GM18502 (cell line): ENCODE results near the gene CNIH2.

ENCODE experiments used
- ATAC-seq: cut with Tn5 transposase; IDR thresholded peaks from one replicate; pipeline ENCODE4 v1.9.1; 2021; ENCODE audit warnings: mild to moderate bottlenecking; ENCODE audit not compliant: unreplicated experiment, poor library complexity

Gene CNIH2

GRCh38 chr11:66326261-66327111 lies 48.5 kb downstream of the CNIH2 start:
- ATAC-seq = no peak

DNA sequence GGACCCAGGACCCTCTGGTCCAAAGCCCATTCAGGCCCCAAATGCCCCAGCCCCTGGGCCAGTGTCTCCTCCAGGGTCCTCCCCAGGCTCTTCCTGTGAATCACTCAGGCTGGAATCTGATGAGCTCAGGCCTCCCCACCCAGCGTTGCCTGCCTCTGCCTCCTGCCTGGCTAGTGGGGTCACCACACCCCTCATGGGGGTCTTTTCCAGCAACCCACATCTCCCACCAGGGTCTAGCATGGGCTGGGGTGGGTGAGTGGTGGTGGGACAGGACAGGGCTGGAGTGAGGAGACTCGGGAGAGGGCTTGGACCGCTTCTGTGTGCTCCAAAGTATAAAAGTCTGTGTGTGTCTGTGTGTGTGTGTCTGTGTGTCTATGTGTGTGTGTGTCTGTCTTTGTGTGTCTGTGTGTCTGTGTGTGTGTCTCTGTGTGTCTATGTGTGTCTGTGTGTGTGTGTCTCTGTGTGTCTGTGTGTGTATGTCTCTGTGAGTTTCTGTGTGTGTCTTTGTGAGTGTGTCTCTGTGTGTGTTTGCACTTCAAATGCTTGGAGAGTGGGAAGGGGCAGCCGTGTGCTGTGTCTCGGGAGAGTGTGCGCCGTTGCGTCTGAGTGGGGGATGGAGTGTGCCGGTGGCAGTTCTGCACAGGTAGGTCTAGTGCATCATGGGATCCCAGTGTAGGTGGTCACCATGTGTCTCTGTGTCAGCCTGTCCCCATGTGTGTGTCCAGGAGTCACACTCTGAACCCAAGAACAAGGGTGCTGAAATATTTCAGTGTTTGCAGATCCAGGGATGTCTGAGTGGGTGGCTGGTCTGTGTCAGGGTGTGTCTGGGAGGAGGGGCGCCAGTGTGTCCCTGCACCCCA lies 49.4 kb downstream of the CNIH2 start:
- ATAC-seq = no peak

DNA sequence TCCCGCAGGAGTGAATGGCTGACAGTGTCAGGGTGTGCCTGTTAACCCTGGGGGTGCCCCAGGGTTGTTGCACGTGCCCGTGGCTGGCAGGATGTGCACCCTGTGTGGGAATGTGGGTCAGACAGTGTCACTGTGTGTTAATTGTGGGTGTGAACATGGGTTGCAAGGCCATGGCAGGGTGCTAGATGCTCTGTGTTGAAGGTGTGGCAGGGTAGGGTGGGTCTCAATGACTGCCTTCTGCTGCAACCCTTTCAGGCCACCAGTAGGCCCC lies 50.0 kb downstream of the CNIH2 start:
- ATAC-seq = no peak

DNA sequence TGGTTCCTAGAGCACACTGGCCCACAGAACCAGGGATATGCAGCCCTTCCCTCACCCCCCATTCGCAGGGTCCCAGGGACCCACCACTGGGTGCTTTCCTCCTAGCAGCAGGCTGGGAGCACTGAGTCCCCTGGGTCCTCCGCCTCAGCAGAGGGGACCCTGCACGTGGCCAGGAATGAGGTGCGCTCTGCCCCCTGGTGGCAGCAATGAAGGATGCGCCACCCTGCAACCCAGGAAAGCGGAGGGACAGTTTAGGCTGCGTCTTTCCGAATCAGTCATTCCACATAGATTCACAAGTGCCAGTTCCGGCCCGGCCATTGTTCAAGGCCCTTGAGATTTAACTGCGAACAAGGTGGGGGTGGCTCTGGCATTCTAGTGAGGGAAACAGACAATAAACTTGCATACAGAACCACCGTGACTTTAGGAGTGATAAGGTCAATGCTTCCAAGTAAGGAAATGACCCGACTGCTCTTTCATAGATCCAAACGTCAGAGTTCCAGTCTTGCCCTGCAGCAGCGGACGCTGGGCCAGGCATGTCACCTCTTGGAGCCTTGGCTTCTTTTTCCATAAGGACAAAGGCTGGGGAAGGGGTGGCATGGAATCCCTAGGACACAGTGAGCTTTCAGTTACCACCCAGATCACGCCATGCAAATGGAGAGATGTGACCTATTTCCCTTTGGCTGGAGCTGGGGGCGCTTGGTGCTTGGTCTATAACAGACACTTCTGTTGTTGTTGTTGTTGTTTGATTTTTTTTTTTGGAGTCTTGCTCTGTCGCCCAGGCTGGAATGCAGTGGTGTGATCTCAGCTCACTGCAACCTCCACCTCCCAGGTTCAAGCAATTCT lies 50.5 kb downstream of the CNIH2 start:
- peak; percentile 63 for ATAC-seq

DNA sequence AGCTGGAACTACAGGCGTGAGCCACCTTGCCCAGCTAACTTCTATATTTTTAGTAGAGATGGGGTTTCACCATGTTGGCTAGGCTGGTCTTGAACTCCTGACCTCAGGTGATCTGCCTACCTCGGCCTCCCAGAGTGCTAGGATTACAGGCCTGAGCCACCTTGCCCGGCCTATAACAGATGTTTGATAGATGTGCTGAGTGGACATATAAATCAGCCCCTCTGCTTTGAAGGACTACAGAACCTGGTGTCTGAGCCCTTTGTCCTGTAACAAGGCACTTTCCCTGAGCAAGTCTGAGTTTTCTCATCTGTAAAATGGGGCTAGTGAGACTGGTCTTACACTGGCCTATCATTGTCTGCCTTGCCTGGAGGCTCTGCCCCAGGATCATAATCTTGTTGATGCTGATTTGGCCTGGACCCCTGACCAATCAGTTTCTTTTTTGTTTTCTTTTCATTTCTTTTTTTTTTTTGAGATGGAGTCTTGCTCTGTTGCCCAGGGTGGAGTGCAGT lies 51.2 kb downstream of the CNIH2 start:
- ATAC-seq = no peak

DNA sequence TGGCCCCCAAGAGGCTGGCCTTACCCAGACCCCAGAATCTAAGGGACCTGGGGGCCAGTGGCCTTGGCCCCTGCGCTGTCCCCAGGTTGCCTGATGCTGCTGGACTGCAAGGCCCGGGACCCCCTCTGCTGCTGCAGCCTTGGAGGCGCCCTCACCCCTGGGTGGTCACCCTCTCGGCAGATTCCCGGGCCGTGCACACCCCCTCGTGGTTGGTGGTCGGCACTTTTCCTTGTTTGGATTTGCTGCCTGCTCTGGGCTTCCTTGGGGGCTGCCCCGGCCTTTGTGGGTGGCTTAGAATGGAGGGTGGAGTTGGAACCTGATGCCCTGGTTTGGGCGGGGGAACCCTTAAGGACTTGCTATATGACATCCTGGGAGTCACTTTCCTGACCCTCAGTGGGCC lies 53.0 kb downstream of the CNIH2 start:
- ATAC-seq = no peak

DNA sequence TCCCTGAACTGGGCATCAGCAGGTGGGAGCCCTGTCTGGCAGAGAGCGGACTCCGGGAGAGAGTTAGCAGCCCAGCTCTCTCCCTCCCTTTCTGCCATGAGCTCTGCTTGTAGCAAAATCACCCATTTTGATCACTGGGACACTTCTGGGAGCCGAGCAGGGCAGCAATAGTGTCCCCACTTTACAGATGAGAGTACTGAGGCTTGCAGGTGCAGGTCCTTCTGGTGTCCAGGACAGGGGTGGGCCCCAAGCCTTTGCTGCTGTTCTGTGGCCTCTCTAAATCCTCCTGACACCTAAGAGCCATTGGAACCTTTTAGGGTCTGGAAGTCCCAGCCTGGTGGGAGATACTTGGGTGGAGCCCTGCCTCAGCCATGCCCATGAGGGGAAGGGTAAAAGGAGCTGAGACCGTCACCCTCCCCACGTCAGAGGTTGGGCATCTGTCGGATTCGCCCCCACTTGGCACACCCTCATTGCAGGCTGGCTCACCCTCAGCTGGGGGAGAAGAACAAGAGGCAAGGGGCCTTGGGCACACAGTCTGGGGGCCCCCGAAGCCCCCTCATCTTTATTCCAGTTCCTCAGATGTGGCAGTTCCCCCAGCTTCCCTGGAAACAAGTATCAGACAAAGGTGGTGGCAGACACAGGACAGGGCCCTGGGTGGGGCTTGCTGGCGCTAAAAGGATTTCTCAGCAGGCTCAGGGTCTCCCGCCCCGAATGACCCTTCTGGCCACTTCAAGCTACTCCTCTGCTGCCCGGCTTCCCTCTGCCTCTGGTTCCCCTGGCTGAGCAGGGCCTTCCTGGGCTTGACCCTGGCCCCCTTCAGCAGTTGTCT lies 53.8 kb downstream of the CNIH2 start:
- no peak for ATAC-seq

GRCh38 chr11:66332371-66333219 lies 54.6 kb downstream of the CNIH2 start:
- no peak for ATAC-seq

- no peak for ATAC-seq
Measured at GRCh38 chr11:66333220-66333877, 55.4 kb downstream of the CNIH2 start.
